GM18951 (cell line): ENCODE data around the gene ZNF804A.

ENCODE experiments used
- POLR2A ChIP-seq: IDR thresholded peaks from 4 replicates; pipeline ENCODE4 v1.6.1; 2011; ENCODE audit warnings: mild to moderate bottlenecking; ENCODE audit not compliant: insufficient read length, insufficient read depth; ENCODE audit errors: extremely low read depth
- in situ Hi-C: fragments of 300-500 bp; cut with MboI; formaldehyde crosslinking; loops from one replicate; pipeline ENCODE4 v1.12.0; 2022; ENCODE audit warnings: low sequenced_read_pairs, mixed read lengths, inconsistent platforms; ENCODE audit not compliant: unreplicated experiment

ZNF804A gene

DNA sequence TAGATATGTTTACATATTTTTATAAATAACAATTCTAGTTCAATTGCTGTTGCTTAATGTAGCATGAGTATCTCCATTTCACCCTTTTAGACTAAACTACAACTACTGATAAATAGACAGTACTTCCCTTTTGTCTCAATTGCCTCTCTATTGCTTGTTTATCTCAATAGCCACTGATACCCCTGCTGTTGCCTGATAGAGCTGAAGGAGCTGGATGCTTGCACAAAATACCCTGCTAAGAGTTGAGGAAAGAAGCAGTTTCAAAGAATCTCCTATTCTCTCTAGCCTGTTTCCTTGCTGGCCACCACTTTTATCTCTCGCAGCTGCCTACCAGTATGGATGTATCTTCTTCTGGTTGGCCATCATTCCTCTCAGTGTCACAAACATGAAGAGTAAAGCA lies 16.9 kb upstream of the ZNF804A start:
- TF ChIP-seq POLR2A = no peak
- in situ Hi-C loops = no loop called here

DNA sequence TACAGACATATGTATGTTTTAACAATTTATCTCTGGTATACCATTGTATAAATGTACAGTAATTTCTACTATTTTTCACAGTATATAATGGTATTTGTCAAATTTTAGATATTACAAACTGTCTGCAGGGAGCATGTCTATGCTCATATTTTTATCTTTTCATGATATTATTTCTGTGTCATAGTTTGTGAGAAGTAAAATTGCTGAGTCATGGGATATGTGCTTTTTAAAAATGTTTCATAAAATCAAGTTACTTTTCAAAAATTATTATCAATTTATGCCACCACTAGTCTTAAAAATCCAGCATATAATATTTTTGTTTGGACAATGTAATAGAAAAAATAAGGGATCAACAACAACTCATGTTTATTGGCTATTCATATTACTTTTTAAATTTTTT lies 9.1 kb upstream of the ZNF804A start:
- in situ Hi-C loops = no loop called here
- no peak for TF ChIP-seq POLR2A

DNA sequence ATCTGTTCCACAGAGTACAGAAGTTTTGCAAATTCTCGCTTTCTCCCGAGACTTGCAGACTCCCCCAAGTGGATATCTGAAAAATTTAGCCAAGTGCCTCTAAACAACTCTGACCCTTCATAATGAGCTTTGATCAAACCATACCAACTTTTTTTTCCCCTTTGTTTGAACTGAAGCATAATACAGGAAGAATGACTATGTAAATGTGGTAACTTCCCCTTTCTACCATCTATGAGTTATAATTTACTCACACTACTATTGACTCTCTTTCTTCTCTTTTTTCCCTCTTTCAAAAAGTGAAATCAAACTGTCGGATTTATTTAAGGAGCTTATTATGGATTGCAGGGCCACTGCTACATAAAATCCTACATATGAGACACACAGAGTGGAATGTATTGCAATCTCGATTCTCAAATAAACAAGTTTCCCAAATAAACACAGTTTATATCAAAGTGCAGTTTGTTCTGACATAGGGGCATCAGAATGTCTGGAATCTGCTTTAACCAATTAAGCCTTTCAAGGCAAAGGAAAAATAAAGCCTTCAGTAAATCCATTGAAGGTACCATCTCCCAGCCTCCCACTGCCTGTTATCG lies 1.4 kb upstream of the ZNF804A start:
- in situ Hi-C loops = no loop called here
- TF ChIP-seq POLR2A = no peak

DNA sequence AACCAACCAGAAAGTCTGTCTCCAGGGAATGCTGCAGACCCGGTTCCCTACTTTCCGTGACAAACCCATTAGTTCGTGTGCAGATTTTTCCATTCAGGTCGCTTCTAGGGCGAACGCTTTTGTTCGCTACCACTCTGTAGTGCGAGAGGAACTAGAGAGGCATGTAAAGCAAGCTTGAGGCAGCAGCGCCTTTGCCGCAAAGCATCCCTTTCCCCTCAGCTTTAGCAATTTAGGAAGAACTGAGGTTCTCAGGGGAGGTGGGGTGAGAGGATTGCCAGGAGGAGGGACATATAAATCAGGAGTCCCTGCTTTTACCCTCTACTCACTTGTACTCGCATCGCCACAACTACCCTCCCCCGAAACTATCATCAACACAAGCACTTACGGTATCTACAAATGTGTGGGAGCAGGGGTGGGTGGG lies 748 bp upstream of the ZNF804A start:
- in situ Hi-C loops = no loop called here
- TF ChIP-seq POLR2A = no peak

DNA sequence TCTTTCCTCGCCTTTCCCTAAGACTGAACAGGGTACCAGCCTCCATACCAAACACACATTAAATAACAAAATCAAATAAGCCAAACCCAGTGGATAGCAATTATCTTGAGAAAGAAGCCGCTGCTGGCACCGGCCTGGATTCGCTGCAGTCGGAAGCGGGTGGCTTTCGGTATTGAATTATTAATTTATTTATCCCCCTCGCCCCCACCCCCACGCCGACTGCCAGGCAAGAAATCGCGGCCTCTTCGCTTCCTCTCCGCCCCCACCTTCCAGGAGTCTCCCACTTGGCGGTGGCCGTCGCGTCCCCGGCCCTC lies 370 bp upstream of the ZNF804A start:
- no peak for TF ChIP-seq POLR2A
- in situ Hi-C loops = no loop called here

DNA sequence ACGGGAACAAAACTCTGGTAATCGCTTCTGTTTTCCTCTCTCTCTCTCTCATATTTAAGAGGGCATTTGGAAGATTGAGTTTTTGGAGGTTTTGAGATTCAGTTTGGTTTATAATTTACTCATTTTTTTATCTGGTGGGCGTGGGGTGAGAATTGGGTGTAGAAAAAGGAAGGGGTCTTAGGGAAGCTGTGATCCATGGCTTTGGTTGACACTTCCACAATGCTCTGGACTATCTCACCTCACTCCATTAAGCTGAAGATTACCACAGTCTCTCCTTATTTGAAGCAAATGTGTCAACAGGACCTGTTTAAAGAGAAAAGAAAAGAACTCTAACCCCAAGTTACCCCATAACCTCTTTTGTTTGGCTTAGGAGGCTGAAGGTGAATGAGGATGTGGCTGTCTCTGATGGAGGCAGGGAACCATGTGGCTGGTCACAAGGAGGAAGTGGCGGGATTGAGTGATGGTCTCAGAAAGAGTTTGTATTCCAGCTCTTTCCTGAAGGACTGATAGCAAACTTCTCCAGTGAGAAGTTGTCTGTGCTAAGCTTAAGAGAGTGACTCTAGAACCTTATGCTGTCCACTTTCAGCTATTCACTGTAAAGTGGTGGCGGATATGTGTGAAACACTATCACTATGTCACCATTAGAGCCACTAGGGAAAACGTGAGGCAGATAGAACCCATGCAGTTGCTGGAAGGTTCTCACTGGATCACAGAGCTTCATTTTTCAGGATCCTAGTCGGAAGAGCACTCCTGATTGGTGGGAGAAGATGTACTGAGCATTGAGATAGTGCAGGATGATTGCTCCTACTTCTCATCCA lies 934 bp downstream of the ZNF804A start:
- in situ Hi-C loops = no loop called here
- TF ChIP-seq POLR2A = no peak

DNA sequence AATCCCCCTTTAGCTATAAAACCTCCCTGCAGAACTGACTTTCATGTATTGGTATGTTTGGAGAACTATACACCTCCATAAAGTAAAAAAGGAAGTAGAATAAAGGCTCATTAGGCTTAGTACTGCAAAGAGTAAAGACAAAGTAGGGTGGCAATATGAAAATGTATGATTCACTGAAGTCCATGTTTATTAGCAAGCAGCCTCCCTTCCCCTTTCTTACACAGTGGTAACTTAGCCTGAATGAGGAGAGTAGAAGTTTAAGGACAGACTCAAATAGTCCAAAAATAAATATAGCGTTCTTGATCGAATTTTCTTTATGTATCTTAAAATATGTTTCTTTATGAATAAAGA lies 1.5 kb downstream of the ZNF804A start:
- TF ChIP-seq POLR2A = no peak
- in situ Hi-C loops = no loop called here

DNA sequence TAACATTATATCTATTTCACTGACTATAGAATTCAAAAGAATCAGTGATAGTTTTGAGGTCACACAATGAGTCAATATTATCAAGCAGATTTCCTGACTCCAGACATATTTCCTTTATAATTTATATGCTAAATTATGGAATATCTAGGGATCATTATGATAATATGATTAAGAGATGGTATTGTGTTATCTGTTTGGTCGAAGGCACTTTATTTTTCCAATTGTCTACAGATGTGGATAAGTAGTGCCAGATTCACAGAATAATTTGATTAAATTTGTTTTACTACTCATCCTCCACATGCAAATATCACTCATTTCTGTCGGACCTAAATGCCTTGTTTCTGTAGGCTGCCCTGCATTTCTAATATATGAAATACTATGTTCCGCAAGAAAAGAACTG lies 4.4 kb downstream of the ZNF804A start:
- no peak for TF ChIP-seq POLR2A
- in situ Hi-C loops = no loop called here

DNA sequence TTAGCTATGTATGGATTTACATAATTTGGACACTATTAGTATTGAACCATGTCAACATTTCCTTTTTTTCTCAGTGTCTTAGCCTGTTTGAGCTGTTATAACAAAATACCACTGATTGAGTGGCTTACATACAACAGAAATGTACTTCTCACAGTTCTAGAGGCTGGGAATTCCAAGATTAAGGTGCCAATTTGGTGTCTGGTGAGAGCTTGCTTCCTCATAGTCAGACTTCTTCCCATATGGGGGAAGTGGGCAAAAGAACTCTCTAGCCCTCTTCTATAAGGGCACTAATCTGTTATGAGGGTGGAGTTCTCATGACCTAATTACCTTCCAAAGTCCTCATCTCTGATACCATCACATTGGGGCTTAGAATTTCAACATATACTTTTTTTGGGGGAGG lies 12.6 kb downstream of the ZNF804A start:
- no peak for TF ChIP-seq POLR2A
- in situ Hi-C loops = no loop called here

DNA sequence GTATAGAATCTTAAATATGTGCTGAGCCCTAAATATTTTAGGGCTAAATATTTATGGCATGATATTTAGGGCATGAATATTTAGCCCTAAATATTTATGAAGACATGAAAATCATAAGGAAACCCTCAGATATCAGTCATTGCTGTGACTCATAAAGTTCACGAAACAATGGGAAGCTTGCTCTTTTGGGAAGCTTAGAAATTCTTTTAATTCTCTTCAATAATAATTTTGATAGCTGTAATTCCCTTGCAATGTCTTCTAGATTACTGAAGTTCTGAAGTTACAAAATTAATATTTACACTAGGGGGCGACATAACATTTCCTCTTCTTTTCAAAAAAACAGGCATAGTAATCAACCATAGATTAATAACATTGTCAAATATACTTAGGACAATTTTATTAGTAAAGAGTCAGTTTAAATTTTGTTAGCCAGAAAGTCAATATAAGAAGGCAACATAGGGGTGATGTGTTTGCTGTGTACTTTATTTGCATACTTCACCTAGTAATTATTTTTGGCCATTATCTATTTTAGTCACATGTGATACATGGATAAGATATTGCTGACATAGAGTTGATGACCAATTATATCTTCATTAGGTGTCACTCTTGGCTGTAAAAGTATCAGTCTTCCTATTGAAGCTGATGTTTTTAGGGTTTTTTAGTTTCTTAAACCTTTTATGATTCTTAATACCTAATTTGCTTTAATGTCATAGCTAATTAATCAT lies 13.2 kb downstream of the ZNF804A start:
- in situ Hi-C loops = no loop called here
- no peak for TF ChIP-seq POLR2A

DNA sequence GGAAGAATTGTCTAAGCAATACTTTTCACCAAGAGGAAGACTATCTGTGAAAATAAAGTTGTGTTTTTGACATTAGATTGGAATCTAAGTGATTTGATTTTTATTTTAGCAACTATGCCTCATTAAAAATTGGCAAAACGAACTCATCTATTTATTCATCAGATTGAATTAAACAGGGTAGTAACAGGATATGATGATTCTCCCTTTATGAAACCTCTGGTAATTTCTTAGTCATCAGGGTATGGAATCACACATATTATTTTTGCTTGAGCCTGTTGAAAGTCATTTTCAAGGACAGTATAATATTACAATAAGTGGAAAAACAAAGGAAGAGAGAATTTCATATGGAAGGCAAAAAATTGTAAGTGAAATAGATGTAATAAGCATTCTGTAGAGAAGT lies 22.0 kb downstream of the ZNF804A start:
- in situ Hi-C loops = no loop called here
- no peak for TF ChIP-seq POLR2A

DNA sequence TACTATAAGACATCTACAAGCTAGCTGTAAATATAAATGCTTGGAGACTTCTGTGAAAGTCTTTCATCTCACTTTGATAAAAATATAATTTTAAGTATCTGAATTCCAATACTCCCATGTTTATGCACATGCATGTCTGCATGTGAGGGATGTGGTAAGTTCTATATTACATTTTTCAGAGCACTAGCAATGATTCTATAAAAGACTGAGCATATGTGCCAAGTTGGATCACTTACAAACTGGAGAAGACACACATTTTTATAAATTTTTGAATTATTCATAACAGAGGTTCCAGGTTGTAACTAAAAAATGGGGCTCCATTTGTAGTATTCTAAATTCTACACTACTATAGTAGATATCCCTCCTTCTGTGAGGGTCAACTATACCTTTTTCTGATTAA lies 26.0 kb downstream of the ZNF804A start:
- in situ Hi-C loops = no loop called here
- no peak for TF ChIP-seq POLR2A

DNA sequence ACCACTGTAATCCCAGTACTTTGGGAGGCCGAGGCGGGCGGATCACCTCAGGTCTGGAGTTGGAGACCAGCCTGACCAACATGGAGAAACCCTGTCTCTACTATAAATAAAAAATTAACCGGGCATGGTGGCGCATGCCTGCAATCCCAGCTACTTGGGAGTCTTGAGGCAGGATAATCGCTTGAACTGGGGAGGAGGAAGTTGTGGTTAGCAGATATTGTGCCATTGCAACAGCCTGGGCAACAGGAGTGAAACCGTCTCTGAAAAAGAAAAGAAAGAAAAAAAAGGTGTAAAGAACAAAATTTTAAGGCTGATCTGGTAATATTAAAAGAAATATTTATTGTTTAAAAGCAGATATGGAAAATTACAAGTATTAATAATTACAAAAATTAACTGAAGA lies 29.7 kb downstream of the ZNF804A start:
- in situ Hi-C loops = no loop called here
- TF ChIP-seq POLR2A = no peak

DNA sequence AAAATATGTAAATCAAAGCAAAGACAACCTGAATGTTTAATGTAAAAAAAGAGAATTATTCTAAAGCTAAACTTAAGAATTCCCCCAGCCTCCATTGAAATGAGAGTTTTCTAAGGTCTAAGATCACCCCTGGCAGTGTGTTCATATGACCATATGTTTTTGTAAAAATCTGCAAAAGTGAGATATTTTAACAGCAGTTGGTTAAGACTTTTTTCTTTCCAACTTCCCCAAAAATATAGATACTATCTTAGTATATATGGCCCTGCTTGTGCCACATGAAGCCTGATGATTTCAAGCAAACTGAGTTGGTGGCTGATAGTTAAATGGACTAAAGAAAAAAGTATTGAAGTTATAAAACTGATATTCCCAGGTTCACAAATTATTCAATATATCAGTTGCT lies 35.4 kb downstream of the ZNF804A start:
- in situ Hi-C loops = no loop called here
- no peak for TF ChIP-seq POLR2A
